HL-60 (cell line): ENCODE results near the gene SNRNP70.

ENCODE experiments used
- CTCF ChIP-seq: IDR thresholded peaks from one replicate; pipeline ENCODE4 v1.5.1; 2011; ENCODE audit warnings: low read length, control low read depth, inconsistent platforms; ENCODE audit not compliant: insufficient read depth
- GABPA ChIP-seq: IDR thresholded peaks from 2 replicates; pipeline ENCODE4 v1.6.1; 2012; ENCODE audit warnings: low read depth
- POLR2AphosphoS5 ChIP-seq: IDR thresholded peaks from 2 replicates; pipeline ENCODE4 v1.6.1; 2012; ENCODE audit warnings: low read depth
- REST ChIP-seq: IDR thresholded peaks from 2 replicates; pipeline ENCODE4 v1.6.1; 2012; ENCODE audit warnings: low read depth; ENCODE audit not compliant: insufficient replicate concordance

GRCh38 chr19:49085868-49086232, 599 bp downstream of the SNRNP70 start:
- TF ChIP-seq CTCF (no peak), REST (no peak), POLR2AphosphoS5 (no peak), GABPA (no peak)
